Ishikawa (cell line): Measurements from ENCODE around the gene MCOLN2.

Source experiments
- EP300 ChIP-seq: IDR thresholded peaks from 2 replicates; pipeline ENCODE4 v1.6.1; 2012; ENCODE audit warnings: borderline replicate concordance
- FOXM1 ChIP-seq: IDR thresholded peaks from 2 replicates; pipeline ENCODE4 v1.6.1; 2012; ENCODE audit warnings: low read depth, borderline replicate concordance
- TCF12 ChIP-seq: IDR thresholded peaks from 2 replicates; pipeline ENCODE4 v1.6.1; 2012; ENCODE audit warnings: low read depth
- TEAD4 ChIP-seq: IDR thresholded peaks from 2 replicates; pipeline ENCODE4 v1.6.1; 2012
- TF ChIP-seq, protein P1 (sequence below): IDR thresholded peaks from 2 replicates; pipeline ENCODE4 v1.6.1; 2012; ENCODE audit warnings: low read depth, mild to moderate bottlenecking

GRCh38 chr1:84929581-84929980 lies 67.3 kb downstream of the MCOLN2 start:
- TF ChIP-seq FOXM1, result no peak
- TF ChIP-seq, protein P1, sequence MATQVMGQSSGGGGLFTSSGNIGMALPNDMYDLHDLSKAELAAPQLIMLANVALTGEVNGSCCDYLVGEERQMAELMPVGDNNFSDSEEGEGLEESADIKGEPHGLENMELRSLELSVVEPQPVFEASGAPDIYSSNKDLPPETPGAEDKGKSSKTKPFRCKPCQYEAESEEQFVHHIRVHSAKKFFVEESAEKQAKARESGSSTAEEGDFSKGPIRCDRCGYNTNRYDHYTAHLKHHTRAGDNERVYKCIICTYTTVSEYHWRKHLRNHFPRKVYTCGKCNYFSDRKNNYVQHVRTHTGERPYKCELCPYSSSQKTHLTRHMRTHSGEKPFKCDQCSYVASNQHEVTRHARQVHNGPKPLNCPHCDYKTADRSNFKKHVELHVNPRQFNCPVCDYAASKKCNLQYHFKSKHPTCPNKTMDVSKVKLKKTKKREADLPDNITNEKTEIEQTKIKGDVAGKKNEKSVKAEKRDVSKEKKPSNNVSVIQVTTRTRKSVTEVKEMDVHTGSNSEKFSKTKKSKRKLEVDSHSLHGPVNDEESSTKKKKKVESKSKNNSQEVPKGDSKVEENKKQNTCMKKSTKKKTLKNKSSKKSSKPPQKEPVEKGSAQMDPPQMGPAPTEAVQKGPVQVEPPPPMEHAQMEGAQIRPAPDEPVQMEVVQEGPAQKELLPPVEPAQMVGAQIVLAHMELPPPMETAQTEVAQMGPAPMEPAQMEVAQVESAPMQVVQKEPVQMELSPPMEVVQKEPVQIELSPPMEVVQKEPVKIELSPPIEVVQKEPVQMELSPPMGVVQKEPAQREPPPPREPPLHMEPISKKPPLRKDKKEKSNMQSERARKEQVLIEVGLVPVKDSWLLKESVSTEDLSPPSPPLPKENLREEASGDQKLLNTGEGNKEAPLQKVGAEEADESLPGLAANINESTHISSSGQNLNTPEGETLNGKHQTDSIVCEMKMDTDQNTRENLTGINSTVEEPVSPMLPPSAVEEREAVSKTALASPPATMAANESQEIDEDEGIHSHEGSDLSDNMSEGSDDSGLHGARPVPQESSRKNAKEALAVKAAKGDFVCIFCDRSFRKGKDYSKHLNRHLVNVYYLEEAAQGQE, result no peak
- TF ChIP-seq EP300, result no peak
- no peak for TF ChIP-seq TCF12
- no peak for TF ChIP-seq TEAD4
